Tibial nerve (tissue), 4 donors: Measurements from ENCODE around the gene PHKA1. TPM values are rescaled to one million over a fixed set of nuclear protein-coding genes. Genes with fewer than 3 reads are reported as not detected.
"Not testable (repeated sequence)": the region's sequence is repeated elsewhere in the genome, so short reads cannot be mapped to it uniquely, and the experiment has no call there.

Source experiments
- DNase-seq, 2 donors: peaks; one replicate each; pipeline ENCODE4 v3.0.0-alpha.2; 2019; ENCODE audit warnings: low spot score in 2 of 2
- H3K27ac ChIP-seq, 4 donors: fragments of 200-600 bp; sonication (generic) in 3 of 4; one replicate each; pipeline ENCODE4 v1.5.1; 2017 to 2019; ENCODE audit warnings: mild to moderate bottlenecking in 1 of 4
- H3K27me3 ChIP-seq, 2 donors: fragments of 200-600 bp; sonication (generic) in 1 of 2; one replicate each; pipeline versions ENCODE4 v1.5.1 to v1.6.0; 2017 to 2019
- H3K36me3 ChIP-seq, 3 donors: fragments of 200-600 bp; sonication (generic); one replicate each; pipeline ENCODE4 v1.5.1; 2018 to 2019
- H3K4me1 ChIP-seq, 4 donors: fragments of 200-600 bp; sonication (generic) in 3 of 4; one replicate each; pipeline ENCODE4 v1.5.1; 2017 to 2019
- H3K4me3 ChIP-seq, 4 donors: fragments of 200-600 bp; sonication (generic) in 3 of 4; one replicate each; pipeline ENCODE4 v1.5.1; 2017 to 2019; ENCODE audit warnings: mild to moderate bottlenecking in 1 of 4, moderate library complexity in 1 of 4
- H3K9me3 ChIP-seq, 4 donors: fragments of 200-600 bp; sonication (generic) in 3 of 4; one replicate each; pipeline ENCODE4 v1.5.1; 2017 to 2019
- EP300 ChIP-seq, 2 donors: sonication (generic); formaldehyde crosslinking; IDR thresholded peaks; one replicate each; pipeline ENCODE4 v1.6.1; 2017; ENCODE audit warnings: antibody characterized with exemption in 2 of 2, mild to moderate bottlenecking in 1 of 2
- POLR2A ChIP-seq, 2 donors: fragments of 450-650 bp; IDR thresholded peaks; one replicate each; pipeline ENCODE4 v1.6.1; 2017; ENCODE audit warnings: antibody characterized with exemption in 2 of 2, mild to moderate bottlenecking in 2 of 2, moderate library complexity in 2 of 2
- WGBS, 2 donors: methylation state at CpG; one replicate each; pipeline ENCODE4 v1.1.5; 2018; 5-methylcytosine and 5-hydroxymethylcytosine counted together
- total RNA-seq, 4 donors: library from RNA; depleted of rRNA; stranded (reverse); fragments of >200 nt; gene quantifications; one replicate each; pipeline ENCODE4 v1.1.0, GENCODE V29; 2016
- TF ChIP-seq, protein P1 (sequence below), 5 experiments: fragments of 200-600 bp in 3 of 5; fragments of 450-650 bp in 2 of 5; sonication (generic) in 3 of 5; IDR thresholded peaks; one replicate each; pipeline ENCODE4 v1.5.1; 2016 to 2019; ENCODE audit warnings: antibody characterized with exemption in 5 of 5, mild to moderate bottlenecking in 3 of 5, moderate library complexity in 2 of 5

Gene PHKA1
- total RNA-seq, 4 donors from 2014 or later: 2.0 to 4.2 (median 3.2) TPM

- no peak for DNase-seq
- TF ChIP-seq POLR2A (IDR thresholded peaks at IDR 0.05) (no peak), EP300 (IDR thresholded peaks at IDR 0.05) (no peak)
- TF ChIP-seq, protein P1, sequence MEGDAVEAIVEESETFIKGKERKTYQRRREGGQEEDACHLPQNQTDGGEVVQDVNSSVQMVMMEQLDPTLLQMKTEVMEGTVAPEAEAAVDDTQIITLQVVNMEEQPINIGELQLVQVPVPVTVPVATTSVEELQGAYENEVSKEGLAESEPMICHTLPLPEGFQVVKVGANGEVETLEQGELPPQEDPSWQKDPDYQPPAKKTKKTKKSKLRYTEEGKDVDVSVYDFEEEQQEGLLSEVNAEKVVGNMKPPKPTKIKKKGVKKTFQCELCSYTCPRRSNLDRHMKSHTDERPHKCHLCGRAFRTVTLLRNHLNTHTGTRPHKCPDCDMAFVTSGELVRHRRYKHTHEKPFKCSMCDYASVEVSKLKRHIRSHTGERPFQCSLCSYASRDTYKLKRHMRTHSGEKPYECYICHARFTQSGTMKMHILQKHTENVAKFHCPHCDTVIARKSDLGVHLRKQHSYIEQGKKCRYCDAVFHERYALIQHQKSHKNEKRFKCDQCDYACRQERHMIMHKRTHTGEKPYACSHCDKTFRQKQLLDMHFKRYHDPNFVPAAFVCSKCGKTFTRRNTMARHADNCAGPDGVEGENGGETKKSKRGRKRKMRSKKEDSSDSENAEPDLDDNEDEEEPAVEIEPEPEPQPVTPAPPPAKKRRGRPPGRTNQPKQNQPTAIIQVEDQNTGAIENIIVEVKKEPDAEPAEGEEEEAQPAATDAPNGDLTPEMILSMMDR (IDR thresholded peaks at IDR 0.05): no peak
- WGBS, 2 donors: 60 to 84% methylated on average over 4 of the region's 4 CpGs
- Histone ChIP-seq H3K36me3 (no peaks in the 10 kb centered on the region), H3K4me3 (no peak overlapping the region), H3K4me1 (no peaks in the 10 kb centered on the region), H3K9me3 (no peaks in the 10 kb centered on the region), H3K27me3 (no peaks in the 10 kb centered on the region), H3K27ac (no peak overlapping the region)
These were observed 28.2 kb downstream of the PHKA1 start for GRCh38 chrX:72685810-72686456.

DNA sequence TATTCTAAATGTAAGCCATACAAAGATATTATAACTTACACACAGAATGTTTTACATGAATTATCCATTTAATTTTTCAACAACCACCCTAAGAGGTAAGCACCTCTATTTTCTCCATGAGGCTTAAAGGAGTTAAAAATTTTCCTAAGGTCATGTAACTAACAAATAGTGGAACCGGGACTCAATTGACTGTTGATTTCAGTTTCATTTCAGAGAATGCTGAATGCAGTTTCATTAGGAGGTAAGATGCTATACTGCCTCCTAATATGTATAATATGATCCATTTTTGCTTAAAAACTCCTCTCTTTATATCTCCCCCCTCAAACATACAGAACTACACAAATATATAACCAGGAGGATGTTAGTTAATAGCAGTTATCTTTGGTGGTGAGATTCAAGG, 29.1 kb downstream of the PHKA1 start:
- WGBS, 2 donors: 7 to 50% methylated on average over 1 of the region's 1 CpG
- Histone ChIP-seq H3K36me3 (no peaks in the 10 kb centered on the region), H3K27ac (no peak overlapping the region), H3K27me3 (no peaks in the 10 kb centered on the region), H3K4me1 (no peaks in the 10 kb centered on the region), H3K4me3 (no peak overlapping the region), H3K9me3 (no peaks in the 10 kb centered on the region)
- TF ChIP-seq EP300 (IDR thresholded peaks at IDR 0.05): no peak
- TF ChIP-seq, protein P1 (IDR thresholded peaks at IDR 0.05): no peak
- no peak for TF ChIP-seq POLR2A (IDR thresholded peaks at IDR 0.05)
- DNase-seq: no peak

- H3K27me3 ChIP-seq: no peaks in the 10 kb centered on the region
- no peaks in the 10 kb centered on the region for H3K9me3 ChIP-seq
- no peak for DNase-seq
- no peaks in the 10 kb centered on the region for H3K36me3 ChIP-seq
- no peak overlapping the region for H3K4me3 ChIP-seq
- no peak overlapping the region for H3K27ac ChIP-seq
- 93 to 100% methylated on average over 1 of the region's 1 CpG for WGBS, 2 donors
- H3K4me1 ChIP-seq: no peaks in the 10 kb centered on the region
- TF ChIP-seq EP300 (IDR thresholded peaks at IDR 0.05) (no peak), POLR2A (IDR thresholded peaks at IDR 0.05) (no peak)
- TF ChIP-seq, protein P1 (IDR thresholded peaks at IDR 0.05): no peak
These were observed 30.5 kb downstream of the PHKA1 start for GRCh38 chrX:72683631-72684030.

- no peak overlapping the region for H3K27ac ChIP-seq
- no peaks in the 10 kb centered on the region for H3K9me3 ChIP-seq
- no peaks in the 10 kb centered on the region for H3K4me1 ChIP-seq
- TF ChIP-seq EP300 (IDR thresholded peaks at IDR 0.05) (no peak), POLR2A (IDR thresholded peaks at IDR 0.05) (no peak)
- TF ChIP-seq, protein P1 (IDR thresholded peaks at IDR 0.05): no peak
- no peaks in the 10 kb centered on the region for H3K36me3 ChIP-seq
- DNase-seq: no peak
- no peak overlapping the region for H3K4me3 ChIP-seq
- WGBS, 2 donors: 78 to 100% methylated on average over 2 of the region's 2 CpGs
- H3K27me3 ChIP-seq: no peaks in the 10 kb centered on the region
These were observed 37.6 kb downstream of the PHKA1 start for GRCh38 chrX:72676465-72676864.

- not testable (repeated sequence) for H3K9me3 ChIP-seq, H3K4me1 ChIP-seq, DNase-seq, H3K36me3 ChIP-seq, H3K27me3 ChIP-seq, H3K4me3 ChIP-seq, H3K27ac ChIP-seq
- WGBS, 2 donors: 75 to 100% methylated on average over 1 of the region's 1 CpG
These were observed 40.2 kb downstream of the PHKA1 start for GRCh38 chrX:72673951-72674350.

DNA sequence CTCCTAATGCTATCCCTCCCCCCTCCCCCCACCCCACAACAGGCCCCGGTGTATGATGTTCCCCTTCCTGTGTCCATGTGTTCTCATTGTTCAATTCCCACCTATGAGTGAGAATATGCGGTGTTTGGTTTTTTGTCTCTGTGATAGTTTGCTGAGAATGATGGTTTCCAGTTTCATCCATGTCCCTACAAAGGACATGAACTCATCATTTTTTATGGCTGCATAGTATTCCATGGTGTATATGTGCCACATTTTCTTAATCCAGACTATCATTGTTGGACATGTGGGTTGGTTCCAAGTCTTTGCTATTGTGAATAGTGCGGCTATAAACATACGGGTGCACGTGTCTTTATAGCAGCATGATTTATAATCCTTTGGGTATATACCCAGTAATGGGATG, 44.6 kb downstream of the PHKA1 start:
- H3K27me3 ChIP-seq, DNase-seq, H3K9me3 ChIP-seq, H3K4me3 ChIP-seq, H3K4me1 ChIP-seq, H3K27ac ChIP-seq, H3K36me3 ChIP-seq: not testable (repeated sequence)
- WGBS, 2 donors: 94 to 96% methylated on average over 3 to 5 of the region's 5 CpGs
